ENCODE results near the gene PRR5L. TPM values are rescaled to one million over a fixed set of nuclear protein-coding genes. Genes with fewer than 3 reads are reported as not detected.

The PRR5L gene
- total RNA-seq, 2 experiments from 2014 or later, result 7.0 to 8.1 TPM

DNA sequence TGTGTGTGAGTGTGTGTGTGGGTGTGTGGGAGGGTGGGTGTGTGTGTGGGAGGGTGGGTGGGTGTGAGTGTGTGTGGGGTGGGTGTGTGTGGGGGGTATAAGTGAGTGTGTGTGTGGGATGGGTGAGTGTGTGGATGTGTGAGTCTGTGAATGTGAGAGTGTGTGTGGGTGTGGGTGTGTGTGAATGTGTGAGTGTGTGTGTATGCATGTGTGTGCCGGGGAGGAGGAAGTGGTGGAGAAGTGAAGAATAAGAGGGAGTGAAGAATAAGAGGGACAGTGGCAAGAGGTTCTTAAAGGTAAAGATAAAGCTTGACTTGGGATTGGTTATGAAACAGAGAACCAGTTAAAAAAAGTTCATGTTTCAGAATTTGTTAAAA is 54.0 kb downstream of the PRR5L start:
- CTCF ChIA-PET, result interaction anchor here (1.3 to 3.0 kb wide), 2 partner anchors 9 to 58 kb away, joined by 4 to 11 read pairs; no protein-coding TSS in a partner anchor
- Mint-ChIP-seq H3K4me1 (ENCODE audit: low read depth) (peaks cover 48% of the 10 kb centered on the region), H3K36me3 (ENCODE audit: low read depth) (no peaks in the 10 kb centered on the region)

GRCh38 chr11:36352922-36353321 is 56.8 kb downstream of the PRR5L start:
- intact Hi-C loops (cut with micrococcal nuclease), result loop anchor here (5.0 kb wide), 1 partner anchor 124 kb away; no protein-coding TSS in a partner anchor
- H3K4me3 Mint-ChIP-seq, result no peak overlapping the region
- POLR2A ChIA-PET, result interaction anchor here (0.8 to 0.9 kb wide), 2 partner anchors 10 to 120 kb away, joined by 3 to 4 read pairs; no protein-coding TSS in a partner anchor
- no peaks in the 10 kb centered on the region for H3K36me3 Mint-ChIP-seq (ENCODE audit: low read depth)
- no peaks in the 10 kb centered on the region for H3K9me3 Mint-ChIP-seq
- DNase-seq (peak; percentile 80), ATAC-seq (peak; percentile 84)
- peaks cover 55% of the 10 kb centered on the region for H3K4me1 Mint-ChIP-seq (ENCODE audit: low read depth)
- CTCF ChIA-PET, result interaction anchor here (0.7 to 3.6 kb wide), 11 partner anchors 10 to 140 kb away, joined by 3 to 23 read pairs (median 5); no protein-coding TSS in a partner anchor
- H3K27me3 Mint-ChIP-seq, result peaks cover 23% of the 10 kb centered on the region
- TF ChIP-seq CTCF (IDR thresholded peaks at IDR 0.05), result no peak
- H3K27ac Mint-ChIP-seq, result no peak overlapping the region

More for the DNA sequence above, 54.0 kb downstream of the PRR5L start:
- peaks cover 18% of the 10 kb centered on the region for H3K27me3 Mint-ChIP-seq
- H3K4me3 Mint-ChIP-seq, result no peak overlapping the region
- H3K9me3 Mint-ChIP-seq, result no peaks in the 10 kb centered on the region
- POLR2A ChIA-PET, result interaction anchor here (0.8 kb wide), 1 partner anchor 22 kb away, joined by 3 read pairs; no protein-coding TSS in a partner anchor
- DNase-seq (peak; percentile 30), ATAC-seq (no peak)
- intact Hi-C loops (cut with micrococcal nuclease), result loop anchor here (5.0 kb wide), 1 partner anchor 127 kb away; no protein-coding TSS in a partner anchor
- H3K27ac Mint-ChIP-seq, result no peak overlapping the region
- TF ChIP-seq CTCF (IDR thresholded peaks at IDR 0.05), result no peak

- H3K9me3 Mint-ChIP-seq, result no peaks in the 10 kb centered on the region
- H3K27ac Mint-ChIP-seq, result no peak overlapping the region
- ChIA-PET POLR2A (interaction anchor here (0.9 kb wide), 1 partner anchor 45 kb away, joined by 3 read pairs; no protein-coding TSS in a partner anchor), CTCF (interaction anchor here (1.1 to 3.6 kb wide), 7 partner anchors 11 to 155 kb away, joined by 3 to 23 read pairs (median 6); no protein-coding TSS in a partner anchor)
- H3K36me3 Mint-ChIP-seq (ENCODE audit: low read depth), result no peaks in the 10 kb centered on the region
- intact Hi-C loops (cut with micrococcal nuclease), result loop anchor here (5.0 kb wide), 1 partner anchor 123 kb away; no protein-coding TSS in a partner anchor
- H3K4me3 Mint-ChIP-seq, result no peak overlapping the region
- ATAC-seq (peak; percentile 67), DNase-seq (no peak)
- peaks cover 52% of the 10 kb centered on the region for H3K4me1 Mint-ChIP-seq (ENCODE audit: low read depth)
- TF ChIP-seq CTCF (IDR thresholded peaks at IDR 0.05), result no peak
- peaks cover 30% of the 10 kb centered on the region for H3K27me3 Mint-ChIP-seq
These were observed 58.3 kb downstream of the PRR5L start for GRCh38 chr11:36354221-36355003.

- H3K36me3 Mint-ChIP-seq (ENCODE audit: low read depth), result no peaks in the 10 kb centered on the region
- peaks cover 50% of the 10 kb centered on the region for H3K4me1 Mint-ChIP-seq (ENCODE audit: low read depth)
- no peak for ATAC-seq
- no peak overlapping the region for H3K27ac Mint-ChIP-seq
- ChIA-PET CTCF (interaction anchor here (0.7 to 2.1 kb wide), 4 partner anchors 8 to 143 kb away, joined by 3 to 6 read pairs (median 4); no protein-coding TSS in a partner anchor), POLR2A (no interaction called here)
- no peak for TF ChIP-seq CTCF (IDR thresholded peaks at IDR 0.05)
- no peak overlapping the region for H3K4me3 Mint-ChIP-seq
- intact Hi-C loops (cut with micrococcal nuclease), result no loop called here
- no peaks in the 10 kb centered on the region for H3K9me3 Mint-ChIP-seq
- no peak for DNase-seq
- peaks cover 30% of the 10 kb centered on the region for H3K27me3 Mint-ChIP-seq
These were observed 60.1 kb downstream of the PRR5L start for GRCh38 chr11:36356201-36356600.

DNA sequence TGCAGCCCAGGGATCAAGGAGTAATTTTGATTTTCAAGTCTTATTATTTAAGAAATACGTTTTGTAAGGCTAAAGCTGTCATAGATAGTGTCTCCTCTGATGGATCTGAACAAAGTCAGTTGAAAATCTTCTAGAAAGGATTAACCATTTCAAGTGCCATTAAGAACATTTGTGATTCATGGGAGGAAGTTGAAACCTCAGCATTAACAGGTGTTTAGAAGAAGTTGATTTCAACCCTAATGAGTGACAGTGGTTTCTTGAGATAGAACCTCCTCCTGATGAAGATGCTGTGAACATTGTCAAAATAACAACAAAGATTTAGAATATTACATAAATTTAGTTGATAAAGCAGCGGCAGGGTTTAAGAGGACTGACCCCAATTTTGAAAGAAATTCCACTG is 61.7 kb downstream of the PRR5L start:
- no peak for TF ChIP-seq CTCF (IDR thresholded peaks at IDR 0.05)
- Mint-ChIP-seq H3K4me3 (no peak overlapping the region), H3K36me3 (ENCODE audit: low read depth) (no peaks in the 10 kb centered on the region), H3K27ac (no peak overlapping the region), H3K4me1 (ENCODE audit: low read depth) (peaks cover 52% of the 10 kb centered on the region), H3K27me3 (peaks cover 35% of the 10 kb centered on the region), H3K9me3 (no peaks in the 10 kb centered on the region)
- DNase-seq (no peak), ATAC-seq (no peak)
- intact Hi-C loops (cut with micrococcal nuclease), result no loop called here
- ChIA-PET CTCF (interaction anchor here (0.9 to 1.2 kb wide), 2 partner anchors 19 to 65 kb away, joined by 3 to 5 read pairs; no protein-coding TSS in a partner anchor), POLR2A (no interaction called here)

Measured in activated CD8-positive, alpha-beta T cell treated with anti-CD3 and anti-CD28 coated beads for 36 hours (primary cell).